Endothelial cell of umbilical vein (primary cell): Measurements from ENCODE around the gene SLC24A1.

Experiments used
- EZH2 ChIP-seq: IDR thresholded peaks from 2 replicates; pipeline ENCODE4 v1.6.1; 2012; ENCODE audit warnings: borderline replicate concordance, low read depth, mild to moderate bottlenecking, moderate library complexity, low read length, inconsistent platforms; ENCODE audit not compliant: severe bottlenecking
- FOS ChIP-seq: IDR thresholded peaks from 2 replicates; pipeline ENCODE4 v1.6.1; 2011; ENCODE audit warnings: mild to moderate bottlenecking, low read length, moderate library complexity, borderline replicate concordance; ENCODE audit not compliant: insufficient read depth
- JUN ChIP-seq: IDR thresholded peaks from 2 replicates; pipeline ENCODE4 v1.6.1; 2011; ENCODE audit warnings: borderline replicate concordance, low read depth; ENCODE audit not compliant: insufficient read length, insufficient read depth
- MYC ChIP-seq: IDR thresholded peaks from one replicate; pipeline ENCODE4 v1.6.1; 2011; ENCODE audit warnings: mild to moderate bottlenecking, low read depth, low read length
- POLR2A ChIP-seq: IDR thresholded peaks from 2 replicates; pipeline ENCODE4 v1.6.1; 2012; ENCODE audit warnings: low read depth, mild to moderate bottlenecking, control low read depth, low read length
- POLR2AphosphoS5 ChIP-seq: IDR thresholded peaks from 2 replicates; pipeline ENCODE4 v1.6.1; 2012; ENCODE audit warnings: low read depth, mild to moderate bottlenecking, control low read depth, low read length, moderate library complexity; ENCODE audit not compliant: insufficient read depth
- TF ChIP-seq, protein P1 (sequence below), 2 donors: IDR thresholded peaks; 1 replicate in 1 of 2; 2 replicates in 1 of 2; pipeline ENCODE4 v1.5.1; 2011; ENCODE audit warnings: low read length in 2 of 2, mild to moderate bottlenecking in 2 of 2, moderate library complexity in 2 of 2, control low read depth in 1 of 2, inconsistent platforms in 1 of 2, low read depth in 1 of 2; ENCODE audit not compliant: insufficient read depth in 1 of 2; ENCODE audit errors: extremely low read depth in 1 of 2

DNA sequence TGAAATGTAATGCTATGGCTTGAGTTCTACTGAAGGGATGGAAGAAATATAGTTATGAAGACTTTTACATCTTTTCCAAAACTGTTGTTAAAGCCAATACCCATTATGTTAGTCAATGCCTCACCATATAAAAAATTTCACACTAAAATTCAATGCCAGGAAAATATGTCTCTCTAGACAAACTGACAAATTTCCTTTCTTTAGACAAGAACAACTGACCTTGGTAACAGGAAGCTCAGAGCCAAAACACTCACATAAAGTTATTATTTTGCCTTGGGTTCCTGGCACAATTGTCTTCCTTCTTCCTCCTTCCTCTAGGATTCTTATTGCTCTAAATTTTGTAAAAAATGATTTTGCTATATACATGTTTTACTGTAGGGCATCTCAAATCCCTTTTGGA lies 37.5 kb upstream of the SLC24A1 start:
- TF ChIP-seq POLR2A (no peak), EZH2 (no peak), POLR2AphosphoS5 (no peak), JUN (no peak), FOS (no peak), MYC (no peak)
- TF ChIP-seq, protein P1, sequence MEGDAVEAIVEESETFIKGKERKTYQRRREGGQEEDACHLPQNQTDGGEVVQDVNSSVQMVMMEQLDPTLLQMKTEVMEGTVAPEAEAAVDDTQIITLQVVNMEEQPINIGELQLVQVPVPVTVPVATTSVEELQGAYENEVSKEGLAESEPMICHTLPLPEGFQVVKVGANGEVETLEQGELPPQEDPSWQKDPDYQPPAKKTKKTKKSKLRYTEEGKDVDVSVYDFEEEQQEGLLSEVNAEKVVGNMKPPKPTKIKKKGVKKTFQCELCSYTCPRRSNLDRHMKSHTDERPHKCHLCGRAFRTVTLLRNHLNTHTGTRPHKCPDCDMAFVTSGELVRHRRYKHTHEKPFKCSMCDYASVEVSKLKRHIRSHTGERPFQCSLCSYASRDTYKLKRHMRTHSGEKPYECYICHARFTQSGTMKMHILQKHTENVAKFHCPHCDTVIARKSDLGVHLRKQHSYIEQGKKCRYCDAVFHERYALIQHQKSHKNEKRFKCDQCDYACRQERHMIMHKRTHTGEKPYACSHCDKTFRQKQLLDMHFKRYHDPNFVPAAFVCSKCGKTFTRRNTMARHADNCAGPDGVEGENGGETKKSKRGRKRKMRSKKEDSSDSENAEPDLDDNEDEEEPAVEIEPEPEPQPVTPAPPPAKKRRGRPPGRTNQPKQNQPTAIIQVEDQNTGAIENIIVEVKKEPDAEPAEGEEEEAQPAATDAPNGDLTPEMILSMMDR (IDR thresholded peaks at IDR 0.05; ENCODE audit: extremely low read depth in 1 of 2, insufficient read depth in 1 of 2, low read depth in 1 of 2, low read length in 2 of 2) = no peak
